GM23248 (cell line): ENCODE data around the gene ADAMTS18.

Experiments used
- EZH2 ChIP-seq: fragments of 200-600 bp; sonication (generic); IDR thresholded peaks from 2 replicates; pipeline ENCODE4 v1.6.1; 2018; ENCODE audit warnings: antibody characterized with exemption, mild to moderate bottlenecking; ENCODE audit not compliant: insufficient read depth, poor library complexity, severe bottlenecking
- EZH2phosphoT487 ChIP-seq: fragments of 200-600 bp; sonication (generic); IDR thresholded peaks from 2 replicates; pipeline ENCODE4 v1.6.1; 2018; ENCODE audit warnings: antibody characterized with exemption, moderate library complexity, mild to moderate bottlenecking, low read depth; ENCODE audit not compliant: insufficient read depth

DNA sequence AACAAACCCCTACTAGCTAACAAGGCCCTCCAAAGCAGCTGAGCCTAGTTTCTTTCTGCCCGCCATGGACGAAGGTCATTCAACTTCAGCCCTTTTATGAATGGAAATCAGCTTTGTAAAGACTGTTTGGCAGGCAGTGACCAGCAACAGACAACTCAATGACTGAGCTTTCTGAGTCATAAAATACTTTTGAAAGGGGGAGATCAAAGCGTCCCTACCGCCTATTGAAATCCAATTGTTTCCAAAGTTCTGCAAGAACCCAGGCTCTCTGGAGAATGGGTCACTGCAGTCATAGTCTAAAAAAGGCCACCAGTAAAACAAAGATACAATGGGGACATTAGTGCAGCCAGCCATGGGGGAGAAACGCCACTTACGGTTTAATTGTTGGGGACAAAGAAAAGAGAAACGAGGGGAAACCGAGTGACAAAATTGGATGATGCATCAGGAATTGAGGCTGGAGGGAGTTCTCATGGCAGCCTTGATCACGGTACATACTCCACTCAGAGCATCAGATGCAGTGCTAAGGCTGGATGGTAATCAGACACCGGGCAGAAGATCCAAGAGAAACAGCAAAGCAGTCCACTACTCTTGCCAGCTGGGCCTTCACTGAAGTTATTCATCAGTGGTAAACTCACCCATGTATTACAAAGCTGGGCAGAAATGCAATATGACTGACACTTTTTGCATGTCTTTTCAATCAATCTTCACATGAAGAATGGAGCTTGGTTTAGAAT is 9.8 kb downstream of the ADAMTS18 start:
- TF ChIP-seq EZH2 = no peak
- TF ChIP-seq EZH2phosphoT487 = no peak
